A673 (cell line): ENCODE data around the gene CFAP97D2. TPM values are rescaled to one million over a fixed set of nuclear protein-coding genes. Genes with fewer than 3 reads are reported as not detected.

Source experiments
- BruUV-seq: library from RNA; stranded (reverse); fragments of 400-500 nt; replicated peaks from 2 replicates; lab custom pipeline; 2021; lab: Mats Ljungman, UMichigan
- CTCF ChIA-PET: fragments of 300-600 bp; sonication (Branson Sonifier 250); formaldehyde crosslinking; loops from one replicate; lab custom pipeline; 2022; ENCODE audit warnings: antibody characterized with exemption; lab: Charles Lee
- POLR2A ChIA-PET: fragments of 300-600 bp; sonication (Branson Sonifier 250); formaldehyde crosslinking; loops from one replicate; lab custom pipeline; 2022; ENCODE audit warnings: antibody characterized with exemption; ENCODE audit not compliant: low non-redundant PET; lab: Charles Lee
- DNase-seq: peaks from one replicate; pipeline ENCODE4 v3.0.0-alpha.2; 2015; ENCODE audit warnings: low spot score
- H3K27ac ChIP-seq: fragments of 200-600 bp; sonication (generic); 2 replicates; pipeline ENCODE4 v1.5.1; 2016; ENCODE audit warnings: mixed run types, low read depth, mild to moderate bottlenecking, mixed read lengths, antibody characterized with exemption, low read length; ENCODE audit not compliant: poor library complexity, severe bottlenecking
- H3K27me3 ChIP-seq: fragments of 200-600 bp; sonication (generic); replicated peaks from 2 replicates; pipeline ENCODE4 v1.6.1; 2017; ENCODE audit warnings: mixed run types, low read depth, mild to moderate bottlenecking, mixed read lengths, antibody characterized with exemption, low read length; ENCODE audit not compliant: insufficient read depth, poor library complexity
- H3K36me3 ChIP-seq: fragments of 200-600 bp; sonication (generic); 2 replicates; pipeline ENCODE4 v1.6.1; 2016; ENCODE audit warnings: mixed run types, mild to moderate bottlenecking, mixed read lengths, antibody characterized with exemption, low read length; ENCODE audit not compliant: insufficient read depth, poor library complexity, severe bottlenecking
- H3K4me1 ChIP-seq: fragments of 200-600 bp; sonication (generic); 2 replicates; pipeline ENCODE4 v1.6.1; 2017; ENCODE audit warnings: mixed run types, mild to moderate bottlenecking, mixed read lengths, antibody characterized with exemption, low read length; ENCODE audit not compliant: insufficient read depth, poor library complexity, severe bottlenecking
- H3K4me3 ChIP-seq: fragments of 200-600 bp; sonication (generic); 2 replicates; pipeline ENCODE4 v1.5.1; 2016; ENCODE audit warnings: low read depth, mixed run types, mild to moderate bottlenecking, mixed read lengths, low read length; ENCODE audit not compliant: poor library complexity, severe bottlenecking
- H3K9me3 ChIP-seq: fragments of 200-600 bp; sonication (generic); 2 replicates; pipeline ENCODE4 v1.6.1; 2016; ENCODE audit warnings: mixed run types, low read depth, mild to moderate bottlenecking, mixed read lengths, antibody characterized with exemption, low read length; ENCODE audit not compliant: poor library complexity, severe bottlenecking
- EZH2 ChIP-seq: fragments of 200-600 bp; sonication (generic); IDR thresholded peaks from 2 replicates; pipeline ENCODE4 v1.6.1; 2017; ENCODE audit warnings: borderline replicate concordance, low read depth, mild to moderate bottlenecking, mixed read lengths, antibody characterized with exemption, low read length; ENCODE audit not compliant: poor library complexity, severe bottlenecking
- intact Hi-C: fragments of 100-400 bp; cut with micrococcal nuclease; formaldehyde crosslinking; loops from one replicate; pipeline ENCODE4 v1.10.0; 2022; ENCODE audit not compliant: unreplicated experiment
- total RNA-seq: library from RNA; stranded (reverse); gene quantifications from 2 replicates; pipeline ENCODE4 v1.2.3, GENCODE V29; 2021
- TF ChIP-seq, protein P1 (sequence below): fragments of 300-800, 200-600 bp; sonication (generic); conservative IDR thresholded peaks from 2 replicates; pipeline ENCODE4 v1.5.1; 2017; ENCODE audit warnings: low read depth, mild to moderate bottlenecking, antibody characterized with exemption, low read length, moderate library complexity, mixed read lengths

The CFAP97D2 gene
- total RNA-seq, 1 experiment from 2014 or later: not detected

DNA sequence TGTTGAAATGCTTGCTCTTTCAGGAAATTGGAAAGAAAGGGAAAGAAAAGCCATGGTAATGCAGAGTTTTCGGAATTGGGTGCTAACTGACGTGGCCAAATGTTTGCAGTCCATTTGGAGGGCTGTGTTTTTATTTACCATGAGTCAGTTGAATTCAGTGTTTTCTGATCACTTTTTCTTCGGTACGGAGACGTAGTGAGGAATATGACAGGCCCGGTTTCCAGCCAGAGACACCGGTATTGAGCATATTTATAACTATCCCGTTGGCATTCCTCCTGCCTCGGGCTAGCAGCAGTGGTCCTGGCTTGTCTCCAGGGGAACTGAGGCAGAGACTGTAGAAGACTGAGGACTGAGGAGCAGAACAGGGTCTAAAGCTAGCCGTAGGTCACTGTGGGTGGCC lies 56.6 kb downstream of the CFAP97D2 start:
- TSS peak; percentile 51 for BruUV-seq
- ChIA-PET CTCF (no interaction called here), POLR2A (no interaction called here)
- peaks cover 4% of the 10 kb centered on the region for H3K9me3 ChIP-seq
- intact Hi-C loops: no loop called here
- peaks cover 38% of the 10 kb centered on the region for H3K36me3 ChIP-seq
- H3K27me3 ChIP-seq: no peaks in the 10 kb centered on the region
- no peak for DNase-seq
- TF ChIP-seq EZH2: no peak
- TF ChIP-seq, protein P1, sequence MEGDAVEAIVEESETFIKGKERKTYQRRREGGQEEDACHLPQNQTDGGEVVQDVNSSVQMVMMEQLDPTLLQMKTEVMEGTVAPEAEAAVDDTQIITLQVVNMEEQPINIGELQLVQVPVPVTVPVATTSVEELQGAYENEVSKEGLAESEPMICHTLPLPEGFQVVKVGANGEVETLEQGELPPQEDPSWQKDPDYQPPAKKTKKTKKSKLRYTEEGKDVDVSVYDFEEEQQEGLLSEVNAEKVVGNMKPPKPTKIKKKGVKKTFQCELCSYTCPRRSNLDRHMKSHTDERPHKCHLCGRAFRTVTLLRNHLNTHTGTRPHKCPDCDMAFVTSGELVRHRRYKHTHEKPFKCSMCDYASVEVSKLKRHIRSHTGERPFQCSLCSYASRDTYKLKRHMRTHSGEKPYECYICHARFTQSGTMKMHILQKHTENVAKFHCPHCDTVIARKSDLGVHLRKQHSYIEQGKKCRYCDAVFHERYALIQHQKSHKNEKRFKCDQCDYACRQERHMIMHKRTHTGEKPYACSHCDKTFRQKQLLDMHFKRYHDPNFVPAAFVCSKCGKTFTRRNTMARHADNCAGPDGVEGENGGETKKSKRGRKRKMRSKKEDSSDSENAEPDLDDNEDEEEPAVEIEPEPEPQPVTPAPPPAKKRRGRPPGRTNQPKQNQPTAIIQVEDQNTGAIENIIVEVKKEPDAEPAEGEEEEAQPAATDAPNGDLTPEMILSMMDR: no peak
- peak overlapping the region; percentile 92 for H3K4me3 ChIP-seq
- peak overlapping the region; percentile 85 for H3K27ac ChIP-seq
- H3K4me1 ChIP-seq: peaks cover 3% of the 10 kb centered on the region

DNA sequence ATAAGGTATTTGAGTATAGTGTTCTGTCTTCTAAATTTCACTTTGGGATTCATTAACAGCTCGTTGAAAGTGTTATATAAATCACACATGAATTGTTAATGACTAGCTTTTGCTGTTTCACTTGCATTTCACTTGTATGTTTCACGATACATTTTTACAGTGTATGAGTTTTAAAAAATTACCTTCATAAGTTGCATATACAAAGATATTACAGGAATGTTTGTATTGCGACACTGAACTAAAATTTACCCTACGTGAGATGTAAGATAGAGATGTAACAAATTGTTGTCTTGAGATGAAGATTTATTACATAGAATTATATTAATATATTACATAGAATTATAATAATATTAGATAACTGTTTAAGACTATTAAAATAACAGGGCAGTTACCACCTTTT lies 57.2 kb downstream of the CFAP97D2 start:
- no peak overlapping the region for H3K27ac ChIP-seq
- H3K4me3 ChIP-seq: peak overlapping the region; percentile 92
- intact Hi-C loops: no loop called here
- peaks cover 44% of the 10 kb centered on the region for H3K36me3 ChIP-seq
- ChIA-PET POLR2A (no interaction called here), CTCF (no interaction called here)
- TF ChIP-seq EZH2: no peak
- TF ChIP-seq, protein P1: no peak
- no TSS peak for BruUV-seq
- no peaks in the 10 kb centered on the region for H3K4me1 ChIP-seq
- DNase-seq: no peak
- no peaks in the 10 kb centered on the region for H3K27me3 ChIP-seq
- peaks cover 4% of the 10 kb centered on the region for H3K9me3 ChIP-seq

DNA sequence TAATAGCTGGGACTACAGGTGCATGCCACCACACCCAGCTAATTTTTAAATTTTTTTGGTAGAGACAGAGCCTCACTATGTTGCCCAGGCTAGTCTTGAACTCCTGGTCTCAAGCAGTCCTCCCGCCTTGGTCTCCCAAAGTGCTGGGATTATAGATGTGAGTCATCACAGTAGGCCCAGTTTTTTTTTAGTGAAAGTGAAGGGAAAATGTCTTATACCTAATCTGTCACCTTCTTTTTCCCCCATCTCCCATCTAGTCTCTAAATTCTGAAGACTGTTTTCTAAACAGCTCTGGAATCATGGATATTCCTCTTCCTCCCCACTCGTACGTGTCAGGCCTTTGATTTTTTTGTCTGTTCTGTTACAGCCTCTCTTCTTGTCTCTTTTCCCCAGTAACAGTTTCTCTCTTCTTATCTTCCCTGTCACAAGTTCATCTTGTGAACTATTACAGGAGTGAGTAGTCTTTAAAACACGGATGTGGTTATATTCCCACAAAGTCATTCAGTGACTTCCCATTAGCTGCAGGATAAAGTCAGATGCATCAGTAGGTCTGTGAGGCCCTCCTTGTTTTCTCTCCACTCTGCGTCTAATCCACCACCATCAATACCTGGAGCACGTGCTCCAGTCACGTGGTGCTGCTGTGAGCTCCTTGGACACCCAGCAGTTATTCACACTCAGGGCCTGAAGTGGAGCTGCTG lies 58.5 kb downstream of the CFAP97D2 start:
- Histone ChIP-seq H3K27ac (no peak overlapping the region), H3K4me1 (no peaks in the 10 kb centered on the region), H3K36me3 (peaks cover 57% of the 10 kb centered on the region), H3K27me3 (no peaks in the 10 kb centered on the region), H3K4me3 (no peak overlapping the region), H3K9me3 (peaks cover 4% of the 10 kb centered on the region)
- POLR2A ChIA-PET: no interaction called here
- CTCF ChIA-PET: no interaction called here
- BruUV-seq: no TSS peak
- no peak for DNase-seq
- intact Hi-C loops: no loop called here
- TF ChIP-seq EZH2: no peak
- TF ChIP-seq, protein P1: no peak
